HuH-7 (cell line): ENCODE data around the gene HES3.

Source experiments
- DNase-seq: peaks from one replicate; pipeline ENCODE4 v3.0.0; 2011; ENCODE audit warnings: low spot score

The HES3 gene

DNA sequence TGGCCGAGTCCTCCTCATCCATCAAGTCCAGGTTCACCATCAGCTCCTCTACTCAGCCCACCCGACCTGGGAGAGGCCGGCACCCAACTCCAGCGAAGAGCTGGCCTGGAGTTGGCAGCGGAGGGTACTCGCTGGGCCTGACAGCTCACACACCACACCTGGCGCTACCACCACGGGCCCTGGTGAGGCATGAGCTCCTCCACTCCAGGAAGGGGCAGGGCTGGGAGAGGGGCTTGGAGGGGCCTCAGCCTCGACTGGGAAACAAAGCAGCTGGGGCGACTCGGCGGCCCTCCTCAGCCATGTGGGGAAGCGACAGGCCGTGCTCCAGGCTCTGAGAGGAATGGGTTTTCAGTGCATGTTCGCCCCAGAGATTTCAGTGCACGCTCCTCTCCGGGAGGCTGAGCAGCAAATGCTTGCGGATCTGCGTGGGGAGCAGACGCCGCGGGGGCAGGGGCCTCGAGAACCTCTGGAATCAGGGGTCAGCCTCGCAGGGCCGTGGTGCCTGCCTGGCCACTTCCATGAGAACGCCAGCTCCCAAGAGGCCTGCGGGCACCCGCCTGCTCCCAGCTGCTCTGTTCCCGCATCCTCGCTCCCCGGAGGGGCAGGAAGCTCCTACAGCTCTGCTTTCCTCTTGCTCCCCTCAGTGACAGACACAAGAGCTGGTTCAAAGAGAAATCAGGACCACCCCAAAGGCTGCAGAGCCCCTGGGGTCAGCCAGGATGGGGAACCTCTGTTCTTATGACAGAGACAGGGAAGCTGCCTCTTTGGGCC lies 35.8 kb downstream of the HES3 start:
- no peak for DNase-seq

- DNase-seq = peak; percentile 86
Measured at GRCh38 chr1:6280761-6281451, 36.9 kb downstream of the HES3 start.

DNA sequence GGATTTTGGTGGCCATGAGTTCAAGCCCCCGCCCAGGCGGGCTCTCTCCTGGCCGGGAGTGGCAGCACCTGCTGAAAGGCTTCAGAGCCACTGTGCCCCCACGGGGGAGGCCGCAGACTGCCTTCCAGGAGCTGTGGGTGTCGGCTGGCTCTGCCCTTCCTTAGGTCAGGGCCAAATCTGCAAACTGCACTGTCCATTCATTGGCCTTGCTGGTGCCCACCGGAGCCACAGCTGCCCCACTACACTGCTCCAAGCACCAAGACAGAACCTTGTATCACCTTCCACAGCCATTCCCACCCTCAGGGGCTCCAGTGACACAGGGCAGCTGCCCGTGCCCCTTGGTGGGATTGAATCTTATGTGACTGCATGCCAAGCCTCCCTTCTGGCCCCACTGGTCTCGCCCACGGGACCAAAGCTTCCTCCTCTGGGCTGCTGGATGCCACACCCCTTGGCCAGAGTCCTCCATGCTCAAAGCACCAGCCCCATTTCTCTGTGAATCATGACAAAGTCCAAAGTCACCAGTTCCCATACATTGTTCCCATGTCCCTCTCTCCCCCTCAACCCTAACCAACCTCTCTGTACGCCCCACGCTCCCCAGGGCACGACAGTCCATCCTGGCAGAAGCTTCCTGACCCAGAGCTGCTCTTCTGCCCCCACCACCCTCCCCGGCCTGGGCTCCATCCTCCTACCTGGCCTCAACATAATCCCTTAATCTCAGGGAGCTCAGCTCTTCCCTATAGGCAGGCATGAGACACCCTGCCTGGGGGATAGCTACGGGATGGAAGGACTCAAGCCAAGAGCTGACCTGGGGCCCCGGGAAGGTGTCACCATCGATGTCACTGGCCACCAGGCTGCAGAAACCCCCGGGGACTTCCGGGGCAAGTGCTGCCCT lies 37.8 kb downstream of the HES3 start:
- DNase-seq = no peak

DNA sequence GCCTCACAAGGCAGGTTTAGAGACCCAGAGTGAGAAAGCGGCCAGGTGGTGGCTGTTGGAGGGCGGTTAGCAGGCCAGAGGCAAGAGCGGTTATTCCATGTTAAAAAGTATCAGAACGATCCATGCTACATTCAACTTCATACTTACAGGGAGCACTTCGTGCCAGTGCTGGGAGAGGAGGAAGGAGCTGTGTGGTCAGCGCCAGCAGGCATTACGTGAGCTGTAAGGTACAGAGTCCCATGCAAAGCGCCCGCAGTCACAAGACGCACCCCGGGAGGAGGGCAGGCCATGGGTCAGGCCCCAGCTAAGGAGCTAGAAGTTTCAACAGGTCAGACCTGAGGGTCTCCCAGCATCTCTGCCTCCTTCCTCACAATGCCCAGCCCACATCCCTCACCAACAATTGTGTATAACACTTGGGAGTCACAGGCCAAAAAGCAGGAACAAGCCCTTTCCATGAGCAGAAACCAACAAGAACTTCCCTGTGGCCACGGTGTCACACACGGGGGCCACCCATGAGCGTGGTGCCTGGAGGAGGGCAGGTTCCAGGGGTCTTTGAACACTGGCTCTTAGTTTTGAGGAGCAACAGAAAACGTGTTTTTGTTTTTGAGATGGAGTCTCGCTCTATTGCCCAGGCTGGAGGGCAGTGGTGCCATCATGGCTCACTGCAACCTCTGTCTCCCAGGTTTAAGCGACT lies 38.7 kb downstream of the HES3 start:
- DNase-seq = no peak

DNA sequence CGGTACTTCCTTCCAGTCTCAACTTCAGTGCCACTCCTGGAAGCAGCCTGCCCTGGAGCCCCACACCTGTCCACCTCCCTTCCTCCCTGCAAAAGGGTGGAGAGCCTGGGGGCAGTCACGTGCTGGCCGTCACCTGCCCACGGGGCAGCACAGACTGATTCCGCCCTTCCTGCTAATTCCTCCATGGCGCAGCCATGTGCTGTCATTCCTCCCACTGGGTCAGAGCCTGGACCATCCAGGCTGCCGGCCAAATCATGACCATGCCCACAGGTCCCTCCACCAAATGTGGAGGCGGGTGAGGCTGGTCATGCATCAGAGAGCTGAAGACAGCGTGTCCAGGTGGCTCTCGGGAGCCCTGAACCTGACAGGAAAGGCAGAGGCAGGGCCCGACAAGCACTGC lies 41.4 kb downstream of the HES3 start:
- no peak for DNase-seq

DNA sequence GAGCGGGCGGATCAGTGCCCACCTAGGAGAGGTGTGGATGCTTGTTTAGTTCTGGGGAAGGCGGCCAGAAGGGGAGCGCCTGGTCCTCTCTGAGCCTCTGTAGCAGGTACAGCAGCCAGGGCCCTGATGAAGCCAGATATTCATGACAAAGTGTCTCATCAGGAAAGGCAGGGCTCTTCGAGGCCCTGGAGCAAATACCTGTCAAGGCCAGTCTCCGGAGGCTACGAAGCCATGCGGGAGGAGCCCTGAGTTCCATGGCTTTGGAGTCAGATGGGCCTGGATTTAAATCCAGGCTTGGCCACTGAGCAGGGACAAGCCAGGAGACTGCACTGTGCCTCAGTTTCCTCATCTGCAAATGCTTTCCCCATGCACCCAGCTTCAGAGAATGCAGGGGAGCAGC lies 42.3 kb downstream of the HES3 start:
- no peak for DNase-seq

GRCh38 chr1:6287029-6287428 lies 43.0 kb downstream of the HES3 start:
- no peak for DNase-seq

DNA sequence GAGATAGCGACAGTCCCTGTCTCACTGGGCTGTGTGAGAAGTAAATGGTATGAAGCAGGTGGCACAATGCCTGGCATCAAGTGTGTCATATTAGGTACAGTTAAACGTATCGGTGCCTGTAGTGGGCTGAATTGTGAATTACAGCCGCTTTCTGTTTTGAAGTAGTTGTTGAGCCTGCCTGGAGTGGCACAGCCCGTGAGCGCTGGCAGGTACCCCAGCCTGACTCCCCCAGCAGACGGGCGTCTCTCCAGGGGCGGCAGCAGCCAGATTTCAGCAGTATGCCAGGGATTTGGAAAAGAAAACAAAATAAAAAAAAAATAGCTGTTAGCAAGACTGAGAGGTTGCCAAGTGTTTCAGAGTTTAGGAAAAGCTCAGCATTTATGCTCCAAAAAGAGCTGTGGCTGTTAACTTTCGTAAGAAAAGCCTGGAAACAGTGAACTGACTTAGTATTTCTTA lies 43.5 kb downstream of the HES3 start:
- no peak for DNase-seq

DNA sequence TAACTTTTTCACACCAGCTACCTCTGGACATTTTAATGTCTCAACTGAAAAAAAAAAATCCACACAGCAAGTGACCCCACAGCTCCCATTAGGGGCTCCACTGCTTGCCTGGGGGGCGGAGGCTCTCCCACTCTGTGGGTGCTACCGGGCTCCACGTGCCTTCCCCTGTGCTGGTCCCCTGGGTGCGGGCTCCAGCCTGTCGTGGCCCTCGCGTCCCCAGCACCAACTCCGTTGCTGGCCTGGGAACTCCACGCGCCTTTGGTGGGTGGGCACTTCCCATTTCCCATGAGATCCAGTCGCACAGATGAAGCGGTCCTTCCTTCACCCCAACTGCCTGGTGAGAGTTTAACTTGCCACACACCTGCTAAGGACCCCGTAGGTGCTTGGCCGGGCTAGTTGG lies 44.0 kb downstream of the HES3 start:
- DNase-seq = no peak

GRCh38 chr1:6288665-6289064 lies 44.7 kb downstream of the HES3 start:
- no peak for DNase-seq

GRCh38 chr1:6292102-6292501 lies 48.1 kb downstream of the HES3 start:
- no peak for DNase-seq

DNA sequence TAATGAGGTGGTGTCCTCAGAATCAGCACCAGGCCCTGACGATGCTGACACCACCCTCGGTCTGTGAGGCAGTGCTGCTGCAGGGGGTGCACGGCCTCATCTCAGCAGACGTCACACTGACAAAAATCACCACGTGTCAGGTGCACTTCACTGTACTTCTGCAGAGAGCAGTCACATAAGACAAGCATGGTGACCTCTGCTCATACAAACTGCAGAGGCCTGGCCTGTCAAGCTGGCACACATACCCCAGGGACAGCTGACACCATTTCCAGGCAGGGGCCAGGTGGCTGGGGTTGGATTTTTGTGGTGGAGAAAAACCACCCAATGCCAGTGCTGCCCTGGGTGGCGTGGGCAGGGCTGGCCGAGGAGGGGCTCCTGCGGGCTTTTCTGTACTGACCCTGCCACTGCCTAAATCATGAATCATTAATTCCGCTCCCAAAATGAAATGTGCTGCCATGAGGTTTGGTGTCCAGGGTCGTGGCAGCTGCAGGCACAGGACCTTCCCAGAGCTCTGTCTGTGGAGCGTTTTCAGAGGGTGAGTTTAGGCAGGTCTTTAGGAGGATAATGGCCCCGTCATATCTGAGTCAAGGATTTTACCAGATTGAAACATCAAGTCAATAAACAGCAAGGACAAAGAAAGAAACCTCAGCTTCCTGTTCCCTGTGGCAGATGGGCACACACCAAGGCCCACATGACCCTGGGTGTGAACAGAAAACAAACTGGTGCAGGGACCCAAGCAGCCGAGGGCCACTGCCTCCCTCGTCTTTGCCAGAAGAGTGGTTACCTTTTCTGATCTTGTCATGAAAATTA lies 50.3 kb downstream of the HES3 start:
- no peak for DNase-seq

DNA sequence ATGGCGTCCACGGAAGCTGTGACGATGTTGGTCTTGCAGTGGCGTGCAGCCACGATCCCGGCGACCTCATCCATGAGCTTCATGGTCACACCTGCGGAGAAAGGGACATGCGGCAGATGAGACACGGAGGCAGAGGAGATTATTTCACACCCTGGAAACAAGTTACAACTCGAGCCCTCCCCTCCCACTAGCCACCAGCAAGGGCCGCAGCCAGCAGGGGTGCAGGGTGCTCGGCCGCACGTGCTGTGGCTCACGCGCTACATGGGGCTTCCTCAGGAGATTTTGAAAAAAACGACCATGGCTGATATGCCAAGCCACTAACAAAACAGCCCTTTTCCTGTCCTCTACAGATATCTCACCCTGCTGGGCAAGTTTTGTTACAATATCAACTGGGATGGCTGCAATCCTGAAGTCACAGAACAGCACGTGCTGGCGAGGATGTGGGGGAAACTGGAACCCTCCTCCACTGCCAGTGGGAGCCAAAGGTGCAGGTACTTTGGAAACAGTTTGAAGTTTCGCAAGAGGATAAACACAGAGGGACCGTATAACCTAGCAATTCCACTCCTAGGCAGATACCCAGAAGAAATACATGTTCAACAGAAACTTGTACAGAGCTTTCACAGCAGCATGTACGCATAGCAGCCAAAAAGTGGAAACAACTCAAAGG lies 51.0 kb downstream of the HES3 start:
- peak; percentile 62 for DNase-seq
